WTC11 (cell line): Measurements from ENCODE around the gene OTOGL. TPM values are rescaled to one million over a fixed set of nuclear protein-coding genes. Genes with fewer than 3 reads are reported as not detected.

Source experiments
- ATAC-seq: fragments of 200-7000 bp; cut with Tn5 transposase; 2 replicates; pipeline ENCODE4 v1.10.0; 2021; ENCODE audit warnings: mild to moderate bottlenecking, moderate library complexity
- CTCF ChIA-PET: fragments of 300-600 bp; sonication (Branson Sonifier 250); formaldehyde crosslinking; loops from one replicate; lab custom pipeline; 2021; ENCODE audit warnings: antibody characterized with exemption; lab: Charles Lee
- POLR2A ChIA-PET: fragments of 350-600 bp; sonication (Branson Sonifier 250); formaldehyde crosslinking; loops from one replicate; lab custom pipeline; 2021; ENCODE audit warnings: antibody characterized with exemption; lab: Charles Lee
- DNase-seq: peaks from one replicate; pipeline ENCODE4 v3.0.0; 2021; ENCODE audit warnings: low spot score
- H3K27ac Mint-ChIP-seq: 2 replicates; pipeline ENCODE4 v1.8.0; 2021; ENCODE audit warnings: mixed read lengths
- H3K27me3 Mint-ChIP-seq: 2 replicates; pipeline ENCODE4 v1.8.0; 2021; ENCODE audit warnings: low read depth, mild to moderate bottlenecking, moderate library complexity, mixed read lengths
- H3K36me3 Mint-ChIP-seq: 2 replicates; pipeline ENCODE4 v1.8.0; 2021; ENCODE audit warnings: mixed read lengths
- H3K4me1 Mint-ChIP-seq: 2 replicates; pipeline ENCODE4 v1.8.0; 2022; ENCODE audit warnings: mixed read lengths
- H3K4me3 Mint-ChIP-seq: 2 replicates; pipeline ENCODE4 v1.8.0; 2021; ENCODE audit warnings: mild to moderate bottlenecking, moderate library complexity, mixed read lengths
- H3K9me3 Mint-ChIP-seq: 2 replicates; pipeline ENCODE4 v1.8.0; 2021; ENCODE audit warnings: mixed read lengths
- CREB1 ChIP-seq: sonication (generic); formaldehyde crosslinking; IDR thresholded peaks from 2 replicates; pipeline ENCODE4 v1.8.0; 2023; ENCODE audit warnings: mild to moderate bottlenecking, missing genetic modification reagents
- EMX1 ChIP-seq: fragments of 250-450 bp; sonication (Bioruptor Pico); IDR thresholded peaks from 2 replicates; pipeline ENCODE4 v1.8.0; 2021; ENCODE audit warnings: mild to moderate bottlenecking
- ESRRA ChIP-seq: sonication (generic); formaldehyde crosslinking; IDR thresholded peaks from 2 replicates; pipeline ENCODE4 v1.8.1; 2022; ENCODE audit warnings: mild to moderate bottlenecking, missing genetic modification reagents, borderline replicate concordance
- JAZF1 ChIP-seq: fragments of 250-450 bp; sonication (Bioruptor Pico); IDR thresholded peaks from 2 replicates; pipeline ENCODE4 v1.9.0; 2021; ENCODE audit warnings: moderate library complexity, mild to moderate bottlenecking, inconsistent platforms
- JUN ChIP-seq: sonication (generic); formaldehyde crosslinking; IDR thresholded peaks from 2 replicates; pipeline ENCODE4 v1.8.0; 2023; ENCODE audit warnings: mild to moderate bottlenecking, missing genetic modification reagents
- NFYB ChIP-seq: sonication (generic); formaldehyde crosslinking; conservative IDR thresholded peaks from 2 replicates; pipeline ENCODE4 v1.8.0; 2022; ENCODE audit warnings: low read depth, missing genetic modification reagents
- OVOL2 ChIP-seq: fragments of 250-450 bp; sonication (Bioruptor Pico); IDR thresholded peaks from 2 replicates; pipeline ENCODE4 v1.9.0; 2021; ENCODE audit warnings: mild to moderate bottlenecking, borderline replicate concordance
- RELA ChIP-seq: sonication (generic); formaldehyde crosslinking; IDR thresholded peaks from 2 replicates; pipeline ENCODE4 v1.8.1; 2022; ENCODE audit warnings: missing genetic modification reagents, mild to moderate bottlenecking, borderline replicate concordance
- RORB ChIP-seq: fragments of 250-450 bp; sonication (Bioruptor Pico); IDR thresholded peaks from 2 replicates; pipeline ENCODE4 v1.9.0; 2021; ENCODE audit warnings: mild to moderate bottlenecking
- TEAD1 ChIP-seq: sonication (generic); formaldehyde crosslinking; IDR thresholded peaks from 2 replicates; pipeline ENCODE4 v1.8.0; 2022; ENCODE audit warnings: mild to moderate bottlenecking, missing genetic modification reagents
- ZBTB21 ChIP-seq: sonication (generic); formaldehyde crosslinking; IDR thresholded peaks from 2 replicates; pipeline ENCODE4 v1.8.1; 2023; ENCODE audit warnings: mild to moderate bottlenecking, missing genetic modification reagents, borderline replicate concordance
- total RNA-seq: library from RNA; stranded (reverse); gene quantifications from 3 replicates; pipeline ENCODE4 v1.2.3, GENCODE V29; 2021
- TF ChIP-seq, protein P1 (sequence below): sonication (generic); formaldehyde crosslinking; conservative IDR thresholded peaks from 2 replicates; pipeline ENCODE4 v1.8.1; 2023; ENCODE audit warnings: mild to moderate bottlenecking, low read depth, missing genetic modification reagents, moderate library complexity
- TF ChIP-seq, protein P2 (sequence below): sonication (generic); formaldehyde crosslinking; IDR thresholded peaks from 2 replicates; pipeline ENCODE4 v1.8.0; 2022; ENCODE audit warnings: missing genetic modification reagents
- TF ChIP-seq, protein P3 (sequence below): sonication (generic); formaldehyde crosslinking; IDR thresholded peaks from 2 replicates; pipeline ENCODE4 v1.8.1; 2022; ENCODE audit warnings: mild to moderate bottlenecking, missing genetic modification reagents, moderate library complexity, borderline replicate concordance
- TF ChIP-seq, protein P4 (sequence below): fragments of 250-450 bp; sonication (Bioruptor Pico); IDR thresholded peaks from 2 replicates; pipeline ENCODE4 v1.8.0; 2021; ENCODE audit warnings: mild to moderate bottlenecking
- TF ChIP-seq, protein P5 (sequence below): sonication (generic); formaldehyde crosslinking; IDR thresholded peaks from 2 replicates; pipeline ENCODE4 v1.8.1; 2023; ENCODE audit warnings: mild to moderate bottlenecking, moderate library complexity, missing genetic modification reagents
- TF ChIP-seq, protein P6 (sequence below): sonication (generic); formaldehyde crosslinking; IDR thresholded peaks from 2 replicates; pipeline ENCODE4 v1.8.1; 2023; ENCODE audit warnings: mild to moderate bottlenecking, missing genetic modification reagents, borderline replicate concordance
- TF ChIP-seq, protein P7 (sequence below): fragments of 250-450 bp; sonication (Bioruptor Pico); IDR thresholded peaks from 2 replicates; pipeline ENCODE4 v1.9.0; 2021; ENCODE audit warnings: mild to moderate bottlenecking, borderline replicate concordance

The OTOGL gene
- total RNA-seq, 1 experiment from 2014 or later = 0.55 TPM

DNA sequence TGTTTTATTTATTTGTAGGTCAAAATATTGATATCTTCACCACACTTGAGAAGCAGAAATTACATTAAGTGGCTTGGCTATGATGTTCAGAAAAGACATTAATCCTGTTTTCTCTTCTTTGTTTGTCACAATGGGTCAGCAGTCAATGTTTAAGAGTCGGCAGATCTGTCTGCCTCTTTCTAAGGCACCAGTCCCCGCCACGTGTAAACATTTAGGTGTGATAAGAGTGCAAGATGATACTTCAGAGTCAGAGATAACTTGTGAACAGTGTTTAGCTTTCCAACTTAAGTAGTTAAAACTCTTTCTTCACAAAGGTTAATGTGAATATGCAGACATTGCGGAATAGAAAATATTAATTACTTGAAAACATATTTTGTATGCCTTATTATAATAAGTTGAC, 160.9 kb downstream of the OTOGL start:
- POLR2A ChIA-PET = no interaction called here
- TF ChIP-seq, protein P1, sequence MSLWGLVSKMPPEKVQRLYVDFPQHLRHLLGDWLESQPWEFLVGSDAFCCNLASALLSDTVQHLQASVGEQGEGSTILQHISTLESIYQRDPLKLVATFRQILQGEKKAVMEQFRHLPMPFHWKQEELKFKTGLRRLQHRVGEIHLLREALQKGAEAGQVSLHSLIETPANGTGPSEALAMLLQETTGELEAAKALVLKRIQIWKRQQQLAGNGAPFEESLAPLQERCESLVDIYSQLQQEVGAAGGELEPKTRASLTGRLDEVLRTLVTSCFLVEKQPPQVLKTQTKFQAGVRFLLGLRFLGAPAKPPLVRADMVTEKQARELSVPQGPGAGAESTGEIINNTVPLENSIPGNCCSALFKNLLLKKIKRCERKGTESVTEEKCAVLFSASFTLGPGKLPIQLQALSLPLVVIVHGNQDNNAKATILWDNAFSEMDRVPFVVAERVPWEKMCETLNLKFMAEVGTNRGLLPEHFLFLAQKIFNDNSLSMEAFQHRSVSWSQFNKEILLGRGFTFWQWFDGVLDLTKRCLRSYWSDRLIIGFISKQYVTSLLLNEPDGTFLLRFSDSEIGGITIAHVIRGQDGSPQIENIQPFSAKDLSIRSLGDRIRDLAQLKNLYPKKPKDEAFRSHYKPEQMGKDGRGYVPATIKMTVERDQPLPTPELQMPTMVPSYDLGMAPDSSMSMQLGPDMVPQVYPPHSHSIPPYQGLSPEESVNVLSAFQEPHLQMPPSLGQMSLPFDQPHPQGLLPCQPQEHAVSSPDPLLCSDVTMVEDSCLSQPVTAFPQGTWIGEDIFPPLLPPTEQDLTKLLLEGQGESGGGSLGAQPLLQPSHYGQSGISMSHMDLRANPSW (CRISPR knock-in tag) = no peak
- no peak for TF ChIP-seq OVOL2 (CRISPR knock-in tag)
- TF ChIP-seq, protein P2, sequence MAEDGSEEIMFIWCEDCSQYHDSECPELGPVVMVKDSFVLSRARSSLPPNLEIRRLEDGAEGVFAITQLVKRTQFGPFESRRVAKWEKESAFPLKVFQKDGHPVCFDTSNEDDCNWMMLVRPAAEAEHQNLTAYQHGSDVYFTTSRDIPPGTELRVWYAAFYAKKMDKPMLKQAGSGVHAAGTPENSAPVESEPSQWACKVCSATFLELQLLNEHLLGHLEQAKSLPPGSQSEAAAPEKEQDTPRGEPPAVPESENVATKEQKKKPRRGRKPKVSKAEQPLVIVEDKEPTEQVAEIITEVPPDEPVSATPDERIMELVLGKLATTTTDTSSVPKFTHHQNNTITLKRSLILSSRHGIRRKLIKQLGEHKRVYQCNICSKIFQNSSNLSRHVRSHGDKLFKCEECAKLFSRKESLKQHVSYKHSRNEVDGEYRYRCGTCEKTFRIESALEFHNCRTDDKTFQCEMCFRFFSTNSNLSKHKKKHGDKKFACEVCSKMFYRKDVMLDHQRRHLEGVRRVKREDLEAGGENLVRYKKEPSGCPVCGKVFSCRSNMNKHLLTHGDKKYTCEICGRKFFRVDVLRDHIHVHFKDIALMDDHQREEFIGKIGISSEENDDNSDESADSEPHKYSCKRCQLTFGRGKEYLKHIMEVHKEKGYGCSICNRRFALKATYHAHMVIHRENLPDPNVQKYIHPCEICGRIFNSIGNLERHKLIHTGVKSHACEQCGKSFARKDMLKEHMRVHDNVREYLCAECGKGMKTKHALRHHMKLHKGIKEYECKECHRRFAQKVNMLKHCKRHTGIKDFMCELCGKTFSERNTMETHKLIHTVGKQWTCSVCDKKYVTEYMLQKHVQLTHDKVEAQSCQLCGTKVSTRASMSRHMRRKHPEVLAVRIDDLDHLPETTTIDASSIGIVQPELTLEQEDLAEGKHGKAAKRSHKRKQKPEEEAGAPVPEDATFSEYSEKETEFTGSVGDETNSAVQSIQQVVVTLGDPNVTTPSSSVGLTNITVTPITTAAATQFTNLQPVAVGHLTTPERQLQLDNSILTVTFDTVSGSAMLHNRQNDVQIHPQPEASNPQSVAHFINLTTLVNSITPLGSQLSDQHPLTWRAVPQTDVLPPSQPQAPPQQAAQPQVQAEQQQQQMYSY (CRISPR knock-in tag) = no peak
- no peak for TF ChIP-seq ESRRA (CRISPR knock-in tag)
- no peak for TF ChIP-seq RORB (CRISPR knock-in tag)
- TF ChIP-seq, protein P3, sequence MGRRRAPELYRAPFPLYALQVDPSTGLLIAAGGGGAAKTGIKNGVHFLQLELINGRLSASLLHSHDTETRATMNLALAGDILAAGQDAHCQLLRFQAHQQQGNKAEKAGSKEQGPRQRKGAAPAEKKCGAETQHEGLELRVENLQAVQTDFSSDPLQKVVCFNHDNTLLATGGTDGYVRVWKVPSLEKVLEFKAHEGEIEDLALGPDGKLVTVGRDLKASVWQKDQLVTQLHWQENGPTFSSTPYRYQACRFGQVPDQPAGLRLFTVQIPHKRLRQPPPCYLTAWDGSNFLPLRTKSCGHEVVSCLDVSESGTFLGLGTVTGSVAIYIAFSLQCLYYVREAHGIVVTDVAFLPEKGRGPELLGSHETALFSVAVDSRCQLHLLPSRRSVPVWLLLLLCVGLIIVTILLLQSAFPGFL (CRISPR knock-in tag) = no peak
- no peak for TF ChIP-seq EMX1
- TF ChIP-seq TEAD1 (CRISPR knock-in tag) = no peak
- TF ChIP-seq, protein P4, sequence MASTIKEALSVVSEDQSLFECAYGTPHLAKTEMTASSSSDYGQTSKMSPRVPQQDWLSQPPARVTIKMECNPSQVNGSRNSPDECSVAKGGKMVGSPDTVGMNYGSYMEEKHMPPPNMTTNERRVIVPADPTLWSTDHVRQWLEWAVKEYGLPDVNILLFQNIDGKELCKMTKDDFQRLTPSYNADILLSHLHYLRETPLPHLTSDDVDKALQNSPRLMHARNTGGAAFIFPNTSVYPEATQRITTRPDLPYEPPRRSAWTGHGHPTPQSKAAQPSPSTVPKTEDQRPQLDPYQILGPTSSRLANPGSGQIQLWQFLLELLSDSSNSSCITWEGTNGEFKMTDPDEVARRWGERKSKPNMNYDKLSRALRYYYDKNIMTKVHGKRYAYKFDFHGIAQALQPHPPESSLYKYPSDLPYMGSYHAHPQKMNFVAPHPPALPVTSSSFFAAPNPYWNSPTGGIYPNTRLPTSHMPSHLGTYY (CRISPR knock-in tag) = no peak
- no peak for TF ChIP-seq RELA (CRISPR knock-in tag)
- TF ChIP-seq, protein P5, sequence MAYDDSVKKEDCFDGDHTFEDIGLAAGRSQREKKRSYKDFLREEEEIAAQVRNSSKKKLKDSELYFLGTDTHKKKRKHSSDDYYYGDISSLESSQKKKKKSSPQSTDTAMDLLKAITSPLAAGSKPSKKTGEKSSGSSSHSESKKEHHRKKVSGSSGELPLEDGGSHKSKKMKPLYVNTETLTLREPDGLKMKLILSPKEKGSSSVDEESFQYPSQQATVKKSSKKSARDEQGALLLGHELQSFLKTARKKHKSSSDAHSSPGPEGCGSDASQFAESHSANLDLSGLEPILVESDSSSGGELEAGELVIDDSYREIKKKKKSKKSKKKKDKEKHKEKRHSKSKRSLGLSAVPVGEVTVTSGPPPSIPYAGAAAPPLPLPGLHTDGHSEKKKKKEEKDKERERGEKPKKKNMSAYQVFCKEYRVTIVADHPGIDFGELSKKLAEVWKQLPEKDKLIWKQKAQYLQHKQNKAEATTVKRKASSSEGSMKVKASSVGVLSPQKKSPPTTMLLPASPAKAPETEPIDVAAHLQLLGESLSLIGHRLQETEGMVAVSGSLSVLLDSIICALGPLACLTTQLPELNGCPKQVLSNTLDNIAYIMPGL (CRISPR knock-in tag) = no peak
- no peak for TF ChIP-seq JUN (CRISPR knock-in tag)
- TF ChIP-seq, protein P6, sequence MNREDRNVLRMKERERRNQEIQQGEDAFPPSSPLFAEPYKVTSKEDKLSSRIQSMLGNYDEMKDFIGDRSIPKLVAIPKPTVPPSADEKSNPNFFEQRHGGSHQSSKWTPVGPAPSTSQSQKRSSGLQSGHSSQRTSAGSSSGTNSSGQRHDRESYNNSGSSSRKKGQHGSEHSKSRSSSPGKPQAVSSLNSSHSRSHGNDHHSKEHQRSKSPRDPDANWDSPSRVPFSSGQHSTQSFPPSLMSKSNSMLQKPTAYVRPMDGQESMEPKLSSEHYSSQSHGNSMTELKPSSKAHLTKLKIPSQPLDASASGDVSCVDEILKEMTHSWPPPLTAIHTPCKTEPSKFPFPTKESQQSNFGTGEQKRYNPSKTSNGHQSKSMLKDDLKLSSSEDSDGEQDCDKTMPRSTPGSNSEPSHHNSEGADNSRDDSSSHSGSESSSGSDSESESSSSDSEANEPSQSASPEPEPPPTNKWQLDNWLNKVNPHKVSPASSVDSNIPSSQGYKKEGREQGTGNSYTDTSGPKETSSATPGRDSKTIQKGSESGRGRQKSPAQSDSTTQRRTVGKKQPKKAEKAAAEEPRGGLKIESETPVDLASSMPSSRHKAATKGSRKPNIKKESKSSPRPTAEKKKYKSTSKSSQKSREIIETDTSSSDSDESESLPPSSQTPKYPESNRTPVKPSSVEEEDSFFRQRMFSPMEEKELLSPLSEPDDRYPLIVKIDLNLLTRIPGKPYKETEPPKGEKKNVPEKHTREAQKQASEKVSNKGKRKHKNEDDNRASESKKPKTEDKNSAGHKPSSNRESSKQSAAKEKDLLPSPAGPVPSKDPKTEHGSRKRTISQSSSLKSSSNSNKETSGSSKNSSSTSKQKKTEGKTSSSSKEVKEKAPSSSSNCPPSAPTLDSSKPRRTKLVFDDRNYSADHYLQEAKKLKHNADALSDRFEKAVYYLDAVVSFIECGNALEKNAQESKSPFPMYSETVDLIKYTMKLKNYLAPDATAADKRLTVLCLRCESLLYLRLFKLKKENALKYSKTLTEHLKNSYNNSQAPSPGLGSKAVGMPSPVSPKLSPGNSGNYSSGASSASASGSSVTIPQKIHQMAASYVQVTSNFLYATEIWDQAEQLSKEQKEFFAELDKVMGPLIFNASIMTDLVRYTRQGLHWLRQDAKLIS (CRISPR knock-in tag) = no peak
- TF ChIP-seq JAZF1 = no peak
- no peak for TF ChIP-seq CREB1
- no peak for TF ChIP-seq NFYB
- TF ChIP-seq, protein P7, sequence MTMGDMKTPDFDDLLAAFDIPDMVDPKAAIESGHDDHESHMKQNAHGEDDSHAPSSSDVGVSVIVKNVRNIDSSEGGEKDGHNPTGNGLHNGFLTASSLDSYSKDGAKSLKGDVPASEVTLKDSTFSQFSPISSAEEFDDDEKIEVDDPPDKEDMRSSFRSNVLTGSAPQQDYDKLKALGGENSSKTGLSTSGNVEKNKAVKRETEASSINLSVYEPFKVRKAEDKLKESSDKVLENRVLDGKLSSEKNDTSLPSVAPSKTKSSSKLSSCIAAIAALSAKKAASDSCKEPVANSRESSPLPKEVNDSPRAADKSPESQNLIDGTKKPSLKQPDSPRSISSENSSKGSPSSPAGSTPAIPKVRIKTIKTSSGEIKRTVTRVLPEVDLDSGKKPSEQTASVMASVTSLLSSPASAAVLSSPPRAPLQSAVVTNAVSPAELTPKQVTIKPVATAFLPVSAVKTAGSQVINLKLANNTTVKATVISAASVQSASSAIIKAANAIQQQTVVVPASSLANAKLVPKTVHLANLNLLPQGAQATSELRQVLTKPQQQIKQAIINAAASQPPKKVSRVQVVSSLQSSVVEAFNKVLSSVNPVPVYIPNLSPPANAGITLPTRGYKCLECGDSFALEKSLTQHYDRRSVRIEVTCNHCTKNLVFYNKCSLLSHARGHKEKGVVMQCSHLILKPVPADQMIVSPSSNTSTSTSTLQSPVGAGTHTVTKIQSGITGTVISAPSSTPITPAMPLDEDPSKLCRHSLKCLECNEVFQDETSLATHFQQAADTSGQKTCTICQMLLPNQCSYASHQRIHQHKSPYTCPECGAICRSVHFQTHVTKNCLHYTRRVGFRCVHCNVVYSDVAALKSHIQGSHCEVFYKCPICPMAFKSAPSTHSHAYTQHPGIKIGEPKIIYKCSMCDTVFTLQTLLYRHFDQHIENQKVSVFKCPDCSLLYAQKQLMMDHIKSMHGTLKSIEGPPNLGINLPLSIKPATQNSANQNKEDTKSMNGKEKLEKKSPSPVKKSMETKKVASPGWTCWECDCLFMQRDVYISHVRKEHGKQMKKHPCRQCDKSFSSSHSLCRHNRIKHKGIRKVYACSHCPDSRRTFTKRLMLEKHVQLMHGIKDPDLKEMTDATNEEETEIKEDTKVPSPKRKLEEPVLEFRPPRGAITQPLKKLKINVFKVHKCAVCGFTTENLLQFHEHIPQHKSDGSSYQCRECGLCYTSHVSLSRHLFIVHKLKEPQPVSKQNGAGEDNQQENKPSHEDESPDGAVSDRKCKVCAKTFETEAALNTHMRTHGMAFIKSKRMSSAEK (CRISPR knock-in tag) = no peak
- no peak for TF ChIP-seq ZBTB21 (CRISPR knock-in tag)
- TF ChIP-seq, all 79 proteins: peak for 0
- DNase-seq (no peak), ATAC-seq (no peak)
- H3K4me1 Mint-ChIP-seq = no peaks in the 10 kb centered on the region
- H3K27ac Mint-ChIP-seq = no peak overlapping the region
- no peaks in the 10 kb centered on the region for H3K9me3 Mint-ChIP-seq
- CTCF ChIA-PET = no interaction called here
- no peaks in the 10 kb centered on the region for H3K36me3 Mint-ChIP-seq
- H3K4me3 Mint-ChIP-seq = no peak overlapping the region
- H3K27me3 Mint-ChIP-seq = no peaks in the 10 kb centered on the region
